GM12878 (cell line): ENCODE measurements around the gene CCDC3. TPM values are rescaled to one million over a fixed set of nuclear protein-coding genes. Genes with fewer than 3 reads are reported as not detected.

Experiments
- ATAC-seq: fragments of 200-7000 bp; cut with Tn5 transposase; 3 replicates; pipeline ENCODE4 v1.9.1; 2020; ENCODE audit warnings: mild to moderate bottlenecking, moderate library complexity
- BruUV-seq: library from RNA; stranded (reverse); fragments of 400-500 nt; replicated peaks from 2 replicates; lab custom pipeline; 2021; lab: Mats Ljungman, UMichigan
- CTCF ChIA-PET: fragments of 300-600 bp; sonication (Branson Sonifier 250); formaldehyde crosslinking; extraction: SDS; loops from one replicate; lab custom pipeline; 2021; ENCODE audit warnings: inconsistent platforms; lab: Yijun Ruan, JAX
- POLR2A ChIA-PET: fragments of 350-600 bp; formaldehyde crosslinking; extraction: SDS; loops from one replicate; lab custom pipeline; 2021; ENCODE audit warnings: inconsistent platforms; lab: Charles Lee
- RAD21 ChIA-PET: fragments of 300-600 bp; sonication (Branson Sonifier 250); formaldehyde crosslinking; loops from one replicate; lab custom pipeline; 2023; ENCODE audit warnings: antibody characterized with exemption; ENCODE audit not compliant: unreplicated experiment; lab: Charles Lee
- SMC1A ChIA-PET: fragments of 300-600 bp; sonication (Branson Sonifier 250); formaldehyde crosslinking; loops from one replicate; lab custom pipeline; 2023; ENCODE audit not compliant: unreplicated experiment, uncharacterized antibody; lab: Charles Lee
- DNase-seq: peaks from one replicate; pipeline ENCODE4 v3.0.0-alpha.2; 2011; ENCODE audit warnings: low read depth, low spot score
- FAIRE-seq: peaks from 3 replicates; lab custom pipeline; 2011; peaks lifted over from hg19 to GRCh38; lab: Jason Lieb, UNC
- H2AFZ ChIP-seq: 2 replicates; pipeline ENCODE4 v1.6.0; 2011; ENCODE audit warnings: low read depth, low read length, control low read depth; ENCODE audit not compliant: control insufficient read depth
- H3K27ac ChIP-seq: 2 replicates; pipeline ENCODE4 v1.5.1; 2011; ENCODE audit warnings: control low read depth; ENCODE audit not compliant: control insufficient read depth, insufficient read depth
- H3K27me3 ChIP-seq, 2 experiments: replicated peaks in 1 of 2; 2 replicates each; pipeline versions ENCODE4 v1.6.0 to v1.6.1; 2011; ENCODE audit warnings: low read length in 1 of 2; ENCODE audit not compliant: control insufficient read depth in 2 of 2, insufficient read depth in 2 of 2
- H3K36me3 ChIP-seq, 2 experiments: 2 replicates each; pipeline ENCODE4 v1.5.1; 2011; ENCODE audit warnings: low read length in 1 of 2; ENCODE audit not compliant: control insufficient read depth in 2 of 2, insufficient read depth in 2 of 2
- H3K4me1 ChIP-seq: 2 replicates; pipeline ENCODE4 v1.6.1; 2011; ENCODE audit warnings: mild to moderate bottlenecking, low read length, moderate library complexity, mixed read lengths; ENCODE audit not compliant: control insufficient read depth, insufficient read depth
- H3K4me2 ChIP-seq: 2 replicates; pipeline ENCODE4 v1.6.0; 2011; ENCODE audit warnings: control low read depth; ENCODE audit not compliant: control insufficient read depth, insufficient read depth
- H3K4me3 ChIP-seq: fragments of 200-600 bp; sonication (generic); 2 replicates; pipeline ENCODE4 v1.5.1; 2016
- H3K79me2 ChIP-seq: 2 replicates; pipeline ENCODE4 v1.6.0; 2011; ENCODE audit warnings: low read length; ENCODE audit not compliant: control insufficient read depth, insufficient read depth
- H3K9ac ChIP-seq: 2 replicates; pipeline ENCODE4 v1.8.0; 2011; ENCODE audit warnings: low read length, control low read depth, mixed read lengths; ENCODE audit not compliant: control insufficient read depth, insufficient read depth
- H3K9me3 ChIP-seq: replicated peaks from 3 replicates; pipeline ENCODE4 v1.5.1; 2011; ENCODE audit warnings: mild to moderate bottlenecking, low read length; ENCODE audit not compliant: control insufficient read depth, insufficient read depth
- H4K20me1 ChIP-seq: 2 replicates; pipeline ENCODE4 v1.6.0; 2011; ENCODE audit not compliant: control insufficient read depth, insufficient read depth
- BACH1 ChIP-seq: fragments of 450-650 bp; IDR thresholded peaks from 2 replicates; pipeline ENCODE4 v1.6.1; 2017; ENCODE audit warnings: mild to moderate bottlenecking, borderline replicate concordance
- BHLHE40 ChIP-seq, 2 experiments: fragments of 450-650 bp in 1 of 2; IDR thresholded peaks; 2 replicates each; pipeline ENCODE4 v1.6.1; 2011 to 2017; ENCODE audit warnings: low read depth in 2 of 2, borderline replicate concordance in 1 of 2, improper control_type of control experiment in 1 of 2, low read length in 1 of 2, mild to moderate bottlenecking in 1 of 2
- EP300 ChIP-seq, 2 experiments: fragments of 150-350 bp in 1 of 2; IDR thresholded peaks; 2 replicates each; pipeline ENCODE4 v1.6.1; 2011 to 2012; ENCODE audit warnings: low read depth in 2 of 2, low read length in 2 of 2, borderline replicate concordance in 1 of 2, improper control_type of control experiment in 1 of 2, inconsistent platforms in 1 of 2; ENCODE audit not compliant: control insufficient read depth in 1 of 2
- GATAD2B ChIP-seq: fragments of 450-650 bp; conservative IDR thresholded peaks from 2 replicates; pipeline ENCODE4 v1.6.1; 2017; ENCODE audit warnings: low read depth, mild to moderate bottlenecking, moderate library complexity
- NFYB ChIP-seq: IDR thresholded peaks from 2 replicates; pipeline ENCODE4 v1.6.1; 2011; ENCODE audit warnings: low read depth, mild to moderate bottlenecking, low read length, improper control_type of control experiment, moderate library complexity; ENCODE audit not compliant: insufficient read depth
- NR2C1 ChIP-seq: fragments of 450-650 bp; IDR thresholded peaks from 2 replicates; pipeline ENCODE4 v1.6.1; 2017; ENCODE audit warnings: antibody characterized with exemption, mild to moderate bottlenecking, moderate library complexity
- POLR2AphosphoS2 ChIP-seq: IDR thresholded peaks from 2 replicates; pipeline ENCODE4 v1.6.1; 2011; ENCODE audit warnings: low read depth, mild to moderate bottlenecking, low read length, improper control_type of control experiment, moderate library complexity
- POLR2AphosphoS5 ChIP-seq: IDR thresholded peaks from 2 replicates; pipeline ENCODE4 v1.6.1; 2011; ENCODE audit warnings: mild to moderate bottlenecking, low read length, inconsistent platforms
- SMAD5 ChIP-seq: IDR thresholded peaks from 2 replicates; pipeline ENCODE4 v1.6.1; 2016; ENCODE audit warnings: antibody characterized with exemption, low read depth
- SMARCA5 ChIP-seq: fragments of 450-650 bp; IDR thresholded peaks from 2 replicates; pipeline ENCODE4 v1.6.1; 2017; ENCODE audit warnings: mild to moderate bottlenecking
- SUZ12 ChIP-seq: fragments of 200-600 bp; sonication (generic); IDR thresholded peaks from one replicate; pipeline ENCODE4 v1.6.1; 2018; ENCODE audit warnings: antibody characterized with exemption, mild to moderate bottlenecking; ENCODE audit not compliant: unreplicated experiment
- TCF3 ChIP-seq: IDR thresholded peaks from 2 replicates; pipeline ENCODE4 v1.6.1; 2012; ENCODE audit warnings: low read depth, mild to moderate bottlenecking, low read length, borderline replicate concordance; ENCODE audit not compliant: insufficient read depth
- TCF7 ChIP-seq: IDR thresholded peaks from 2 replicates; pipeline ENCODE4 v1.6.1; 2014; ENCODE audit warnings: antibody characterized with exemption, borderline replicate concordance
- ZNF207 ChIP-seq: fragments of 450-650 bp; IDR thresholded peaks from 2 replicates; pipeline ENCODE4 v1.6.1; 2014; ENCODE audit warnings: antibody characterized with exemption, mild to moderate bottlenecking, borderline replicate concordance
- WGBS: methylation state at CpG from one replicate; pipeline ENCODE4 v1.1.6; 2016; ENCODE audit warnings: low lambda C conversion rate; ENCODE audit not compliant: insufficient replicate concordance, insufficient coverage; ENCODE audit errors: missing lambda C conversion rate; 5-methylcytosine and 5-hydroxymethylcytosine counted together
- in situ Hi-C: fragments of 300-500 bp; cut with MboI; formaldehyde crosslinking; loops from 9 replicates; pipeline ENCODE4 v1.14.3; 2018; ENCODE audit warnings: mixed read lengths
- intact Hi-C: fragments of 100-400 bp; cut with micrococcal nuclease; formaldehyde crosslinking; loops from one replicate; pipeline ENCODE4 v1.14.2; 2022; ENCODE audit not compliant: unreplicated experiment
- polyA plus RNA-seq, 11 experiments: library from polyadenylated mRNA; depleted of rRNA in 4 of 11; unstranded in 6 of 11; stranded (reverse) in 5 of 11; fragments of >200 nt; fragmentation: Nextera tagmentation in 4 of 11; fragmentation: Illumina TruSeq in 1 of 11; extraction: Ambion mirVana in 4 of 11; extraction: Trizol in 1 of 11; gene quantifications; 1 replicate in 1 of 11; 2 replicates in 10 of 11; pipeline versions ENCODE4 v1.2.1 to v1.2.3, GENCODE V29; 2011 to 2016; ENCODE audit warnings: inconsistent platforms in 2 of 11, missing spikeins in 2 of 11, low read depth in 1 of 11
- total RNA-seq, 4 experiments: library from RNA; depleted of rRNA in 3 of 4; stranded (reverse); fragments of >200 nt in 3 of 4; fragmentation: Illumina TruSeq in 1 of 4; extraction: Trizol in 1 of 4; gene quantifications; 2 replicates each; pipeline versions ENCODE4 v1.2.1 to v1.2.3, GENCODE V29; 2013 to 2021

The CCDC3 gene
- total and polyA plus RNA-seq, 10 of the 15 experiments (the other 5 are each of a cell fraction or from before 2014, with no cell fraction given), result 0.08 TPM; not detected in 9

DNA sequence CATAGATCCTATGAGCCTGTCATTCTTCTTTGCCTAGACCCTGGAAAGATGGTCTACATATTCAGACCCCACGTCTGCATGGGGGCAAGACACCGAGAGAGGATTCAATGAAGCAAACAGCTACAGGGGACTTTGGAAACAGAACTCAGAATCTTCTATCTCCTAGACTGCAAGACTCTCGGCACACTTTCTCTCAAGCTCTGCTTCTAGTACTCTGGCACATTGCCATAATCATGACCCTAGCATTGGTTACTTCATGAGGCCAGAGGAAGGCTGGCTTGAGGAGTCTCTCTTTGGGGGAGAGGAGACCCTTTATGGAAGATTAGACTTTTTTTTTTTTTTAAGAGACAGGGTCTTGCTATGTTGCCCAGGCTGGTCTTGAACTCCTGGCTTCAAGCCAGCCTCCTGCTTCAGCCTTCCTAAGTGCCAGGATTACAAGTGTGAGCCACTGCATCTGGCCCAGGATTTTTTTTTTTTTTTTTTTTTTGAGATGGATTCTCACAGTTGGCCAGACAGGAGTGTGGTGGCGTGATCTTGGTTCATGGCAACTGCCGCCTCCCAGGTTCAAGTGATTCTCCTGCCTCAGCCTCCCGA, 20.7 kb downstream of the CCDC3 start:
- ChIA-PET POLR2A (no interaction called here), RAD21 (no interaction called here), SMC1A (no interaction called here), CTCF (no interaction called here)
- ATAC-seq (no peak), FAIRE-seq (no peak), DNase-seq (no peak)
- TF ChIP-seq SMAD5 (no peak), SMARCA5 (no peak), GATAD2B (no peak), POLR2AphosphoS5 (no peak), BHLHE40 (IDR thresholded peaks at IDR 0.05; ENCODE audit: borderline replicate concordance in 1 of 2, low read depth in 2 of 2, low read length in 1 of 2) (no peak)
- H4K20me1 ChIP-seq, result no peaks in the 10 kb centered on the region
- 46% methylated on average over 6 of the region's 6 CpGs for WGBS
- BruUV-seq, result no TSS peak
- no peaks in the 10 kb centered on the region; the same call in 2 of the 3 replicates for H3K9me3 ChIP-seq
- no peak overlapping the region for H3K9ac ChIP-seq
- H3K4me1 ChIP-seq, result no peaks in the 10 kb centered on the region
- no peak overlapping the region for H3K4me3 ChIP-seq
- H3K79me2 ChIP-seq, result no peaks in the 10 kb centered on the region
- H2AFZ ChIP-seq, result no peak overlapping the region
- intact Hi-C loops, result no loop called here
- H3K27me3 ChIP-seq, result peaks cover 0 to 3% of the 10 kb centered on the region in 2 experiments; a peak in 2 of 4 replicates
- H3K36me3 ChIP-seq, result no peaks in the 10 kb centered on the region
- H3K4me2 ChIP-seq, result no peak overlapping the region
- no peak overlapping the region for H3K27ac ChIP-seq
- in situ Hi-C loops, result no loop called here

DNA sequence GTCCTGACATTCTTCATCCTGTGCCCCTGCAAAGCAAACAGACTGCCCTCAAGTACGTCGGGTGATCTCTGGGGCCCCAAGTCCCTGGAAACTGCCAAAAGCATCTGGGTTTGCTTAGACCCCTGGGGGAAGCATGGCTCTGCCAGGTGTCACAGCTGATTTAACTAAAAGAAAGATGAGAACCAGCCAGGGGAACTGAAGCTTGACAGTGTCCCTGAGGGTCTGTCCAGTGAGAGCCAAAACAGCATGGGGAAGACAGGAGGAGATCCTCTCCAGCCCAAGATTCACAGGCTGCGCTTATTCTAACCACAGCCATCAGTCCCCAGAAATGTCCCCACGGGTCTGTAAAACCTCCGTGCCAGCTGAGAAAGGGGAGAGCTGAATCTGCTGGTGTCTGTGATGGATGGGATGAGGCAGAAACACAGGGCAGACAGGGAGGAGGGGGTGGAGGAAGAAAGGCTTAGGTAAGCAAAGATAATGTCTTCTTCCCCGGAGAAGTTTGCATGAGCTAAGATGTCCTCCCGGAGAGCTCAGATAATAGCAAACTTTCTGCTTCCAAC, 21.3 kb downstream of the CCDC3 start:
- Histone ChIP-seq H3K27ac (no peak overlapping the region), H3K79me2 (no peaks in the 10 kb centered on the region), H3K9ac (no peak overlapping the region), H3K9me3 (no peaks in the 10 kb centered on the region; the same call in 2 of the 3 replicates), H4K20me1 (no peaks in the 10 kb centered on the region), H2AFZ (no peak overlapping the region), H3K27me3 (peaks cover 0 to 3% of the 10 kb centered on the region in 2 experiments; a peak in 2 of 4 replicates), H3K4me2 (no peak overlapping the region), H3K4me3 (no peak overlapping the region), H3K36me3 (no peaks in the 10 kb centered on the region), H3K4me1 (no peaks in the 10 kb centered on the region)
- 25% methylated on average over 7 of the region's 7 CpGs for WGBS
- no TSS peak for BruUV-seq
- FAIRE-seq (no peak), DNase-seq (no peak), ATAC-seq (no peak)
- SMC1A ChIA-PET, result no interaction called here
- CTCF ChIA-PET, result no interaction called here
- POLR2A ChIA-PET, result no interaction called here
- in situ Hi-C loops, result no loop called here
- intact Hi-C loops, result no loop called here
- RAD21 ChIA-PET, result no interaction called here
- no peak for TF ChIP-seq EP300 (IDR thresholded peaks at IDR 0.05; ENCODE audit: borderline replicate concordance in 1 of 2, control insufficient read depth in 1 of 2, low read depth in 2 of 2, low read length in 2 of 2)
- TF ChIP-seq SUZ12, result no peak
- no peak for TF ChIP-seq SMAD5
- no peak for TF ChIP-seq TCF3
- TF ChIP-seq NR2C1, result no peak
- no peak for TF ChIP-seq ZNF207
- TF ChIP-seq BACH1, result no peak
- no peak for TF ChIP-seq POLR2AphosphoS2
- TF ChIP-seq NFYB, result no peak
- TF ChIP-seq TCF7, result no peak
